SK-N-SH (cell line): ENCODE measurements around the gene CPSF3. TPM values are rescaled to one million over a fixed set of nuclear protein-coding genes. Genes with fewer than 3 reads are reported as not detected.

ENCODE experiments used
- CTCF ChIA-PET: fragments of 300-600, 350-600 bp; formaldehyde crosslinking; extraction: SDS; loops from one replicate; lab custom pipeline; 2021; lab: Yijun Ruan, JAX
- POLR2A ChIA-PET: fragments of 350-600 bp; sonication (Branson Sonifier 250); formaldehyde crosslinking; extraction: SDS; loops from one replicate; lab custom pipeline; 2020; ENCODE audit warnings: antibody characterized with exemption, inconsistent platforms; lab: Yijun Ruan, JAX
- DNase-seq: peaks from one replicate; pipeline ENCODE4 v3.0.0; 2012
- H2AFZ ChIP-seq: fragments of 200-600 bp; sonication (generic); 2 replicates; pipeline ENCODE4 v1.8.1; 2016; ENCODE audit warnings: antibody characterized with exemption, mild to moderate bottlenecking, low read depth
- H3F3A ChIP-seq: fragments of 200-600 bp; sonication (generic); replicated peaks from 2 replicates; pipeline ENCODE3; 2016; ENCODE audit warnings: antibody characterized with exemption, mild to moderate bottlenecking; ENCODE audit not compliant: insufficient read depth
- H3K27ac ChIP-seq, 2 experiments: fragments of 200-500 bp in 1 of 2; fragments of 200-600 bp in 1 of 2; sonication (Bioruptor generic) in 1 of 2; sonication (generic), shearing (Covaris generic) in 1 of 2; 2 replicates each; pipeline versions ENCODE4 v1.5.1 to v1.6.1; 2014 to 2016; ENCODE audit warnings: low read depth in 2 of 2, inconsistent platforms in 1 of 2, low read length in 1 of 2, mild to moderate bottlenecking in 1 of 2, mixed read lengths in 1 of 2
- H3K27me3 ChIP-seq: fragments of 200-600 bp; sonication (generic), shearing (Covaris generic); 2 replicates; pipeline ENCODE4 v1.6.1; 2016; ENCODE audit warnings: mixed run types; ENCODE audit not compliant: insufficient read depth
- H3K36me3 ChIP-seq, 2 experiments: fragments of 200-500 bp in 1 of 2; fragments of 200-600 bp in 1 of 2; sonication (Bioruptor generic) in 1 of 2; sonication (generic) in 1 of 2; replicated peaks in 1 of 2; 2 replicates each; pipeline versions ENCODE3 to v1.5.1; 2014 to 2016; ENCODE audit warnings: low read length in 1 of 2, mild to moderate bottlenecking in 1 of 2; ENCODE audit not compliant: insufficient read depth in 2 of 2, control insufficient read depth in 1 of 2
- H3K4me1 ChIP-seq, 2 experiments: fragments of 200-500 bp in 1 of 2; fragments of 200-600 bp in 1 of 2; sonication (Bioruptor generic) in 1 of 2; sonication (generic), shearing (Covaris generic) in 1 of 2; 2 replicates each; pipeline versions ENCODE4 v1.5.1 to v1.6.1; 2014 to 2016; ENCODE audit warnings: low read depth in 1 of 2, low read length in 1 of 2, mixed run types in 1 of 2; ENCODE audit not compliant: insufficient read depth in 2 of 2, control insufficient read depth in 1 of 2
- H3K4me2 ChIP-seq: fragments of 200-600 bp; sonication (generic), shearing (Covaris generic); 2 replicates; pipeline ENCODE4 v1.6.1; 2017; ENCODE audit warnings: mixed run types
- H3K4me3 ChIP-seq, 2 experiments: fragments of 200-500 bp in 1 of 2; fragments of 200-600 bp in 1 of 2; sonication (Bioruptor generic) in 1 of 2; sonication (generic), shearing (Covaris generic) in 1 of 2; 2 replicates each; pipeline versions ENCODE4 v1.5.1 to v1.8.1; 2014 to 2016; ENCODE audit warnings: low read depth in 2 of 2, inconsistent platforms in 1 of 2, low read length in 1 of 2, mild to moderate bottlenecking in 1 of 2, mixed read lengths in 1 of 2, moderate library complexity in 1 of 2
- H3K79me2 ChIP-seq: fragments of 200-600 bp; sonication (generic); 2 replicates; pipeline ENCODE4 v1.8.1; 2017; ENCODE audit warnings: mild to moderate bottlenecking; ENCODE audit not compliant: insufficient read depth
- H3K9ac ChIP-seq: fragments of 200-600 bp; sonication (generic); 2 replicates; pipeline ENCODE4 v1.6.1; 2017; ENCODE audit warnings: mixed run types
- H3K9me2 ChIP-seq: fragments of 200-600 bp; sonication (generic); 2 replicates; pipeline ENCODE4 v1.6.1; 2017; ENCODE audit warnings: mixed run types
- H3K9me3 ChIP-seq: fragments of 200-600 bp; sonication (generic); 2 replicates; pipeline ENCODE4 v1.6.1; 2017; ENCODE audit warnings: mixed run types, mild to moderate bottlenecking, moderate library complexity
- H4K20me1 ChIP-seq: fragments of 200-600 bp; sonication (generic); 2 replicates; pipeline ENCODE4 v1.6.1; 2017; ENCODE audit warnings: mild to moderate bottlenecking, mixed run types; ENCODE audit not compliant: insufficient read depth
- CTCF ChIP-seq: fragments of 200-600 bp; sonication (generic); IDR thresholded peaks from 2 replicates; pipeline ENCODE4 v1.6.1; 2017; ENCODE audit warnings: antibody characterized with exemption, mild to moderate bottlenecking, moderate library complexity
- FOSL2 ChIP-seq: IDR thresholded peaks from 2 replicates; pipeline ENCODE4 v1.4.0; 2012; ENCODE audit warnings: low read depth, mild to moderate bottlenecking, moderate library complexity, borderline replicate concordance
- FOXJ3 ChIP-seq: sonication (generic); formaldehyde crosslinking; IDR thresholded peaks from 2 replicates; pipeline ENCODE4 v1.5.1; 2020; ENCODE audit warnings: mild to moderate bottlenecking, missing genetic modification reagents
- FOXM1 ChIP-seq: IDR thresholded peaks from 2 replicates; pipeline ENCODE4 v1.4.0; 2012; ENCODE audit warnings: low read depth, mild to moderate bottlenecking
- GATA2 ChIP-seq: sonication (generic); formaldehyde crosslinking; IDR thresholded peaks from 2 replicates; pipeline ENCODE4 v1.5.0; 2020; ENCODE audit warnings: mild to moderate bottlenecking, missing genetic modification reagents
- JUND ChIP-seq: IDR thresholded peaks from 2 replicates; pipeline ENCODE4 v1.4.0; 2012
- NFIC ChIP-seq: IDR thresholded peaks from 2 replicates; pipeline ENCODE4 v1.4.0; 2012; ENCODE audit warnings: borderline replicate concordance
- NRF1 ChIP-seq: IDR thresholded peaks from 2 replicates; pipeline ENCODE4 v1.6.1; 2012; ENCODE audit warnings: low read depth, mild to moderate bottlenecking, low read length
- RCOR1 ChIP-seq: fragments of 150-350 bp; IDR thresholded peaks from 2 replicates; pipeline ENCODE4 v1.6.1; 2017; ENCODE audit warnings: antibody characterized with exemption, low read length
- REST ChIP-seq: IDR thresholded peaks from 2 replicates; pipeline ENCODE4 v1.6.1; 2012; ENCODE audit warnings: mild to moderate bottlenecking, low read depth, low read length, moderate library complexity
- RFX5 ChIP-seq: IDR thresholded peaks from 2 replicates; pipeline ENCODE4 v1.6.1; 2012; ENCODE audit warnings: mild to moderate bottlenecking, improper control_type of control experiment, low read length
- SMC3 ChIP-seq: IDR thresholded peaks from 2 replicates; pipeline ENCODE4 v1.6.1; 2012; ENCODE audit warnings: low read depth, low read length, improper control_type of control experiment
- ZBTB33 ChIP-seq: IDR thresholded peaks from 2 replicates; pipeline ENCODE4 v1.4.0; 2012; ENCODE audit warnings: low read depth, borderline replicate concordance
- WGBS: methylation state at CpG from one replicate; pipeline ENCODE4 v1.1.6; 2017; ENCODE audit warnings: low lambda C conversion rate; 5-methylcytosine and 5-hydroxymethylcytosine counted together
- polyA plus RNA-seq, 3 experiments: library from polyadenylated mRNA; depleted of rRNA; stranded (reverse); fragments of >200 nt; gene quantifications; 2 replicates each; pipeline ENCODE4 v1.2.3, GENCODE V29; 2012

Gene CPSF3
- polyA plus RNA-seq, 1 of the 3 experiments (the other 2 are of a cell fraction): 34.2 TPM

GRCh38 chr2:9460441-9461017 lies 37.1 kb downstream of the CPSF3 start (continued):
- TF ChIP-seq GATA2 (CRISPR knock-in tag) (no peak), FOXM1 (no peak)
- TF ChIP-seq, all 33 proteins: peak for 0

GRCh38 chr2:9461079-9461478 lies 37.6 kb downstream of the CPSF3 start:
- Histone ChIP-seq H3K79me2 (no peaks in the 10 kb centered on the region), H3K4me1 (no peaks in the 10 kb centered on the region; a peak in 1 of 4 replicates), H3K9me2 (no peaks in the 10 kb centered on the region), H3K36me3 (peaks cover 44 to 63% of the 10 kb centered on the region in 2 experiments), H2AFZ (no peak overlapping the region), H3F3A (peaks cover under 1% of the 10 kb centered on the region), H3K9ac (no peak overlapping the region), H3K4me2 (no peak overlapping the region), H3K9me3 (no peaks in the 10 kb centered on the region), H4K20me1 (no peaks in the 10 kb centered on the region), H3K27me3 (no peaks in the 10 kb centered on the region), H3K4me3 (no peak overlapping the region), H3K27ac (no peak overlapping the region)
- DNase-seq: no peak
- TF ChIP-seq CTCF: no peak
- no peak for TF ChIP-seq FOSL2
- TF ChIP-seq RFX5: no peak
- TF ChIP-seq RCOR1: no peak
- TF ChIP-seq NRF1: no peak
- TF ChIP-seq FOXJ3: no peak
- no peak for TF ChIP-seq REST
- TF ChIP-seq JUND: no peak
- no peak for TF ChIP-seq SMC3
- TF ChIP-seq NFIC: no peak
- TF ChIP-seq GATA2 (CRISPR knock-in tag): no peak
- TF ChIP-seq ZBTB33: no peak
- POLR2A ChIA-PET: no interaction called here
- 92% methylated on average over 3 of the region's 3 CpGs for WGBS
- CTCF ChIA-PET: no interaction called here
